ENCODE results near the gene TSHZ2. TPM values are rescaled to one million over a fixed set of nuclear protein-coding genes. Genes with fewer than 3 reads are reported as not detected.
A peak's percentile ranks its signal among the peaks of the same experiment; 100 is the strongest.

TSHZ2 gene
- total and polyA plus RNA-seq, 9 of the 15 experiments (the other 6 are each of a cell fraction or from before 2014, with no cell fraction given), result 0.03 to 0.20 (median 0.05) TPM; not detected in 4

GRCh38 chr20:53212018-53212417, 239.9 kb downstream of the TSHZ2 start (continued):
- TF ChIP-seq, protein P1, sequence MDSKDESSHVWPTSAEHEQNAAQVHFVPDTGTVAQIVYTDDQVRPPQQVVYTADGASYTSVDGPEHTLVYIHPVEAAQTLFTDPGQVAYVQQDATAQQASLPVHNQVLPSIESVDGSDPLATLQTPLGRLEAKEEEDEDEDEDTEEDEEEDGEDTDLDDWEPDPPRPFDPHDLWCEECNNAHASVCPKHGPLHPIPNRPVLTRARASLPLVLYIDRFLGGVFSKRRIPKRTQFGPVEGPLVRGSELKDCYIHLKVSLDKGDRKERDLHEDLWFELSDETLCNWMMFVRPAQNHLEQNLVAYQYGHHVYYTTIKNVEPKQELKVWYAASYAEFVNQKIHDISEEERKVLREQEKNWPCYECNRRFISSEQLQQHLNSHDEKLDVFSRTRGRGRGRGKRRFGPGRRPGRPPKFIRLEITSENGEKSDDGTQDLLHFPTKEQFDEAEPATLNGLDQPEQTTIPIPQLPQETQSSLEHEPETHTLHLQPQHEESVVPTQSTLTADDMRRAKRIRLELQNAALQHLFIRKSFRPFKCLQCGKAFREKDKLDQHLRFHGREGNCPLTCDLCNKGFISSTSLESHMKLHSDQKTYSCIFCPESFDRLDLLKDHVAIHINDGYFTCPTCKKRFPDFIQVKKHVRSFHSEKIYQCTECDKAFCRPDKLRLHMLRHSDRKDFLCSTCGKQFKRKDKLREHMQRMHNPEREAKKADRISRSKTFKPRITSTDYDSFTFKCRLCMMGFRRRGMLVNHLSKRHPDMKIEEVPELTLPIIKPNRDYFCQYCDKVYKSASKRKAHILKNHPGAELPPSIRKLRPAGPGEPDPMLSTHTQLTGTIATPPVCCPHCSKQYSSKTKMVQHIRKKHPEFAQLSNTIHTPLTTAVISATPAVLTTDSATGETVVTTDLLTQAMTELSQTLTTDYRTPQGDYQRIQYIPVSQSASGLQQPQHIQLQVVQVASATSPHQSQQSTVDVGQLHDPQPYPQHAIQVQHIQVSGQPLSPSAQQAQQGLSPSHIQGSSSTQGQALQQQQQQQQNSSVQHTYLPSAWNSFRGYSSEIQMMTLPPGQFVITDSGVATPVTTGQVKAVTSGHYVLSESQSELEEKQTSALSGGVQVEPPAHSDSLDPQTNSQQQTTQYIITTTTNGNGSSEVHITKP (IDR thresholded peaks at IDR 0.05; ENCODE audit: partially characterized antibody), result no peak
- TF ChIP-seq WHSC1 (IDR thresholded peaks at IDR 0.05; ENCODE audit: low read length) (no peak), FOXJ3 (CRISPR knock-in tag; IDR thresholded peaks at IDR 0.05) (no peak), HMGXB4 (CRISPR knock-in tag; IDR thresholded peaks at IDR 0.05) (no peak), POLR2G (IDR thresholded peaks at IDR 0.05; ENCODE audit: low read depth, low read length) (no peak), TAF15 (IDR thresholded peaks at IDR 0.05; ENCODE audit: low read depth, low read length) (no peak), ZBTB43 (CRISPR knock-in tag; IDR thresholded peaks at IDR 0.05) (no peak), HMGN3 (IDR thresholded peaks at IDR 0.05; ENCODE audit: borderline replicate concordance, extremely low read depth, insufficient read length, low read depth, low read length) (no peak), FOXO4 (CRISPR knock-in tag; IDR thresholded peaks at IDR 0.05) (no peak), HNRNPH1 (optimal IDR thresholded peaks at IDR 0.05; ENCODE audit: low read depth, low read length) (no peak), SPI1 (IDR thresholded peaks at IDR 0.05; ENCODE audit: borderline replicate concordance, low read depth, low read length) (no peak), ETV1 (tag; conservative IDR thresholded peaks at IDR 0.05; ENCODE audit: low read depth) (no peak), ATF6 (CRISPR knock-in tag; IDR thresholded peaks at IDR 0.05) (no peak), L3MBTL2 (IDR thresholded peaks at IDR 0.05) (0 out of 2 replicates have a peak, but pooled peaks have one; percentile 11), MCM2 (IDR thresholded peaks at IDR 0.05; ENCODE audit: low read depth) (no peak), ZNF444 (CRISPR knock-in tag; IDR thresholded peaks at IDR 0.05) (no peak), ZFP36 (IDR thresholded peaks at IDR 0.05; ENCODE audit: low read depth, low read length, partially characterized antibody) (no peak), BMI1 (IDR thresholded peaks at IDR 0.05; ENCODE audit: low read length) (no peak), DPF2 (IDR thresholded peaks at IDR 0.05) (peak; percentile 52; the same call in 1 of the 2 replicates), ZNF217 (CRISPR knock-in tag; IDR thresholded peaks at IDR 0.05) (no peak)
